ENCODE measurements around the gene CCDC92.

CCDC92 gene

GRCh38 chr12:124009781-124010180, 37.1 kb upstream of the CCDC92 start:
- Histone ChIP-seq H3K36me3 (ENCODE audit: insufficient read depth, low read depth, low read length) (peaks cover 33% of the 10 kb centered on the region), H3K4me1 (ENCODE audit: insufficient read depth, low read length) (no peaks in the 10 kb centered on the region), H3K9me3 (ENCODE audit: insufficient read depth, low read depth, low read length) (no peaks in the 10 kb centered on the region), H3K4me3 (ENCODE audit: low read length) (no peak overlapping the region), H3K27me3 (ENCODE audit: insufficient read depth, low read length) (no peaks in the 10 kb centered on the region), H3K9ac (ENCODE audit: low read depth, low read length) (no peak overlapping the region), H3K27ac (ENCODE audit: low read length) (no peak overlapping the region)

- no peak overlapping the region for H3K9ac ChIP-seq (ENCODE audit: low read depth, low read length)
- no peaks in the 10 kb centered on the region for H3K4me1 ChIP-seq (ENCODE audit: insufficient read depth, low read length)
- H3K4me3 ChIP-seq (ENCODE audit: low read length), result no peak overlapping the region
- no peak overlapping the region for H3K27ac ChIP-seq (ENCODE audit: low read length)
- peaks cover 32% of the 10 kb centered on the region for H3K36me3 ChIP-seq (ENCODE audit: insufficient read depth, low read depth, low read length)
- no peaks in the 10 kb centered on the region for H3K27me3 ChIP-seq (ENCODE audit: insufficient read depth, low read length)
- no peaks in the 10 kb centered on the region for H3K9me3 ChIP-seq (ENCODE audit: insufficient read depth, low read depth, low read length)
Measured at GRCh38 chr12:124008595-124008994, 36.0 kb upstream of the CCDC92 start.

DNA sequence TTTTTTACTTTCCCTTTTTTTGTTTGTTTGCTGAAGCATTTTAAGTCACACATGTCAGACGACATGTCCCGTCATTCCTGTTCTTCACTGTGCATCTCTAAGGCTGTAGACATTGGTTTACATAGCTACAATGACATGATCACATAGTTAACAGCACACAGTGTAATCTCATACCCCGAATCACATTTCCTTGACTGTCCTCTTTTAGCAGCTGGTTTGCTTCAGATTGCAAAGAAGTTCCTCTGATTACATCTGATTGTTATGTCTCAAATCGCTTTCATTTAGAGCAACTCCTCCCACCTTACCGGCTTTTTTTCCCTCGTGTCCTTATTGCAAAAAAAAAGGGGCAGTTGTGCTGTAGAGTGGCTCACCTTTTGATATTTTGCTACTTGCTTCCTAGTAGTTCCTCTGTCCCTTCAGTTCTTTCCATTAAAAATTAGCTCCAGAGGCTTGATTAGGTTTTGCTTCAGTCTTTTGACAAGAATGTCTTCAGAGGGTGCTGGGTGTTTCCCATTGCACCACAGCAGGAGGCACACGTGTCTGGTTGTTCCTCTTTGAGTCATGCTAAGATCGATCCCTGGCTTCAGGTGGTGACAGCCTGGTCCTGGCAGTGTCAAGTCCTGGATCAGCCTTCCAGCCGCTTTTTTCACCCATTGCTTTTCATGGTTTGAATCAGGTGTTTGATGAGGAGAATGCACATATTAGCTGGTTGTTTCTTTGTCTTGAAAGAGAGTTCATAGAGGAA, 35.4 kb upstream of the CCDC92 start:
- Histone ChIP-seq H3K4me1 (ENCODE audit: insufficient read depth, low read length) (no peaks in the 10 kb centered on the region), H3K36me3 (ENCODE audit: insufficient read depth, low read depth, low read length) (peaks cover 26% of the 10 kb centered on the region), H3K4me3 (ENCODE audit: low read length) (no peak overlapping the region), H3K9me3 (ENCODE audit: insufficient read depth, low read depth, low read length) (no peaks in the 10 kb centered on the region), H3K27me3 (ENCODE audit: insufficient read depth, low read length) (no peaks in the 10 kb centered on the region), H3K27ac (ENCODE audit: low read length) (no peak overlapping the region), H3K9ac (ENCODE audit: low read depth, low read length) (no peak overlapping the region)

DNA sequence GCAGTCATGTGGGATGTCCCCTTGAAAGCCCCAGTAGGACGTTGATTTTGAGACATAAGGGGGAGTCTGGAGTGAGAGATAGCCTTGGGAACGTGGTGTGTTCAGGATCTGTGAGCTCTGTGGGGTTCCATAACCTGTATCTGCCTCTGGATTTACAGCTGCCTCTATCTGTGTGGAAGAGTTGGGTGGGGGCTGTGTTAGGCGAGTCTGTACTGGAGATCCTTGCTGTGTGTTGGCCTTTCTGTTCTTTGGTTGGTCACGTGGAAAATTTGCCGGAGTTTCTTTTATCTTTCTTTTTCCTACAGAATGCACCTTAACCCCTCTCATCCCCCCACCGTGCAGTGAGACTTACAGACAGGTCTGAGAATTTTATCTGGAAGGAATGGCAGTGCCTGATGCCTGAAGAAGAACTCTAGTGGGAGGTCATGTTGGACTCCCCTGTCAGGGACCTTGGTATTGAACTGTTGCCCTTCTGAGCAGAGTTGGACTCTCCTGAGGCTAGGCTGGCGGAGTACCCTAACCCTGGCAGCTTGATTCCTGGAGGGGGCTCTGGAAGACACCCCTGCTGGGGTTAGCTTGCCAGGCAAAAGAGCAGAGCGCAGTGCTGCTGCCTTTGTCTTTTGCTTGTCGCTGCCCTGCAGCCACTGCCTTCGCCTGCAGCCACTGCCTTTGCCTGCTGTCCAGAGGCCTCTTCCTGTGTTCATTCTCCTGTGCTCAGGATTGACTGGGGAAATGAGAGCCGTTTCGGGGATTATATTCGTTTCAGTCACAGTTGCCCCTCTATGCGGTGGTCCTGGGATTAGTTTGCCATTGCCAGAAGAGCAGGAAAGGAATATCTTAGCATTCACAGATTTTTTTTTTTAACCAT, 34.4 kb upstream of the CCDC92 start:
- H3K9ac ChIP-seq (ENCODE audit: low read depth, low read length), result no peak overlapping the region
- no peaks in the 10 kb centered on the region for H3K27me3 ChIP-seq (ENCODE audit: insufficient read depth, low read length)
- no peaks in the 10 kb centered on the region for H3K4me1 ChIP-seq (ENCODE audit: insufficient read depth, low read length)
- peaks cover 17% of the 10 kb centered on the region for H3K36me3 ChIP-seq (ENCODE audit: insufficient read depth, low read depth, low read length)
- no peaks in the 10 kb centered on the region for H3K9me3 ChIP-seq (ENCODE audit: insufficient read depth, low read depth, low read length)
- H3K27ac ChIP-seq (ENCODE audit: low read length), result no peak overlapping the region
- H3K4me3 ChIP-seq (ENCODE audit: low read length), result no peak overlapping the region

GRCh38 chr12:124006085-124006845, 33.6 kb upstream of the CCDC92 start:
- no peak overlapping the region for H3K4me3 ChIP-seq (ENCODE audit: low read length)
- no peaks in the 10 kb centered on the region for H3K27me3 ChIP-seq (ENCODE audit: insufficient read depth, low read length)
- H3K4me1 ChIP-seq (ENCODE audit: insufficient read depth, low read length), result no peaks in the 10 kb centered on the region
- no peaks in the 10 kb centered on the region for H3K9me3 ChIP-seq (ENCODE audit: insufficient read depth, low read depth, low read length)
- no peak overlapping the region for H3K27ac ChIP-seq (ENCODE audit: low read length)
- H3K36me3 ChIP-seq (ENCODE audit: insufficient read depth, low read depth, low read length), result peaks cover 15% of the 10 kb centered on the region
- H3K9ac ChIP-seq (ENCODE audit: low read depth, low read length), result no peak overlapping the region

- no peak overlapping the region for H3K4me3 ChIP-seq (ENCODE audit: low read length)
- no peak overlapping the region for H3K27ac ChIP-seq (ENCODE audit: low read length)
- no peak overlapping the region for H3K9ac ChIP-seq (ENCODE audit: low read depth, low read length)
- peaks cover 18% of the 10 kb centered on the region for H3K36me3 ChIP-seq (ENCODE audit: insufficient read depth, low read depth, low read length)
- no peaks in the 10 kb centered on the region for H3K9me3 ChIP-seq (ENCODE audit: insufficient read depth, low read depth, low read length)
- no peaks in the 10 kb centered on the region for H3K27me3 ChIP-seq (ENCODE audit: insufficient read depth, low read length)
- H3K4me1 ChIP-seq (ENCODE audit: insufficient read depth, low read length), result no peaks in the 10 kb centered on the region
Measured at GRCh38 chr12:124004233-124004875, 31.7 kb upstream of the CCDC92 start.

- Histone ChIP-seq H3K27ac (ENCODE audit: low read length) (no peak overlapping the region), H3K4me3 (ENCODE audit: low read length) (no peak overlapping the region), H3K9me3 (ENCODE audit: insufficient read depth, low read depth, low read length) (no peaks in the 10 kb centered on the region), H3K9ac (ENCODE audit: low read depth, low read length) (no peak overlapping the region), H3K4me1 (ENCODE audit: insufficient read depth, low read length) (no peaks in the 10 kb centered on the region), H3K36me3 (ENCODE audit: insufficient read depth, low read depth, low read length) (peaks cover 30% of the 10 kb centered on the region), H3K27me3 (ENCODE audit: insufficient read depth, low read length) (no peaks in the 10 kb centered on the region)
Measured at GRCh38 chr12:124002654-124003053, 30.0 kb upstream of the CCDC92 start.

DNA sequence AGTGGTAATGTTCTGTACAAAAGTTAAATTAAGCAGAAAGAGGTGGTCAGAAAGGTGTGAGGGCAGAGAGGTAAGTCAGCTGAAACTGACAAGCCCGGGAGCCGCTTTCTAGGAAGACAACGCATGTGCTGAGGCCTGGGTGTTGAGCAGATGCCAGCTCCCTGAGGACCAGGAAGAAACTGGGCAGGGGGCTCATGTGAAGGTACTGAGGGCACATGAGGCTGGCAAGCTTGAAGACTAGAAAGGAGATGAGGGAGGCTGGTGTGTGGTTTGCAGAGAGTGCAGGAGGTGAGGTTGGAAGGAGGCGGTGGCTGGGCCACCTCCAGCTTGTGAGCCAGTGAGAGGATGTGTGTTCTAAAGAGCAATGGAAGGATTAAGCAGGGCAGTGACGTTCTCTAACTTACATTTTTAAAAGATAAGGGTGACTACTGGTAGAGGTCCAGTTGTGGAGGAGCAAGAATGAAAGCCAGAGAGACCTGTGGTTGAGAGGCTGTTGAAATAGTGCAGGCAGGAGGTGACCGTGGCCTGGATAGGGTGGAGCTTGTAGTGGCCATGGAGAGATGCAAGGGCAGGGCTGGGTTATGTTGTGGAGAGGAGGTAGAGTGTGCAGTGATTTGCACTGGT, 29.5 kb upstream of the CCDC92 start:
- H3K36me3 ChIP-seq (ENCODE audit: insufficient read depth, low read depth, low read length), result peaks cover 32% of the 10 kb centered on the region
- no peaks in the 10 kb centered on the region for H3K4me1 ChIP-seq (ENCODE audit: insufficient read depth, low read length)
- no peak overlapping the region; the same call in 1 of the 2 replicates for H3K9ac ChIP-seq (ENCODE audit: low read depth, low read length)
- H3K9me3 ChIP-seq (ENCODE audit: insufficient read depth, low read depth, low read length), result no peaks in the 10 kb centered on the region
- no peak overlapping the region for H3K4me3 ChIP-seq (ENCODE audit: low read length)
- no peak overlapping the region for H3K27ac ChIP-seq (ENCODE audit: low read length)
- no peaks in the 10 kb centered on the region for H3K27me3 ChIP-seq (ENCODE audit: insufficient read depth, low read length)

DNA sequence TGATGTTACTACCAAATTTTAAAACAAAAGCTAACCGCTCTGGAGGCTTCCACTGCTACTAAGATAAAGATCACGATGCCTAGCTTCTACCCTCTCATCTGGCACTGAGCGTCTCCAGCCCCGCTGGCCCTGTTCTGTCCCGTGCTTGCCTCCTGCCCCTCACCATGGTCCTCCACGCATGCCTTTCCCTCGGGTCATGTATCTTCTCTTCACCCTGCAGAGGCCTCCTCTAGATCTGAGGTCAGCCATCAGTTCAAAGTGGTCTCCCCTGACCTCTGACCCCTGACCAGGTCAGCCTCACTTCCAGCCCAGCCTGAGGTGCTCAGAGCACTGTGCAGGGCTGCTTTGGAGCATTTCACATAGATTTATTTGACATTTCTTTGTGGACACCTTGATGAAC, 28.7 kb upstream of the CCDC92 start:
- Histone ChIP-seq H3K4me1 (ENCODE audit: insufficient read depth, low read length) (peaks cover 5% of the 10 kb centered on the region; the same call in 1 of the 2 replicates), H3K27me3 (ENCODE audit: insufficient read depth, low read length) (no peaks in the 10 kb centered on the region), H3K36me3 (ENCODE audit: insufficient read depth, low read depth, low read length) (peaks cover 32% of the 10 kb centered on the region), H3K4me3 (ENCODE audit: low read length) (no peak overlapping the region), H3K27ac (ENCODE audit: low read length) (no peak overlapping the region), H3K9me3 (ENCODE audit: insufficient read depth, low read depth, low read length) (no peaks in the 10 kb centered on the region), H3K9ac (ENCODE audit: low read depth, low read length) (no peak overlapping the region)

- Histone ChIP-seq H3K4me3 (ENCODE audit: low read length) (no peak overlapping the region), H3K4me1 (ENCODE audit: insufficient read depth, low read length) (peaks cover 16% of the 10 kb centered on the region), H3K9me3 (ENCODE audit: insufficient read depth, low read depth, low read length) (no peaks in the 10 kb centered on the region), H3K27me3 (ENCODE audit: insufficient read depth, low read length) (no peaks in the 10 kb centered on the region), H3K36me3 (ENCODE audit: insufficient read depth, low read depth, low read length) (peaks cover 25% of the 10 kb centered on the region), H3K27ac (ENCODE audit: low read length) (no peak overlapping the region), H3K9ac (ENCODE audit: low read depth, low read length) (no peak overlapping the region)
Measured at GRCh38 chr12:124000111-124000510, 27.5 kb upstream of the CCDC92 start.

DNA sequence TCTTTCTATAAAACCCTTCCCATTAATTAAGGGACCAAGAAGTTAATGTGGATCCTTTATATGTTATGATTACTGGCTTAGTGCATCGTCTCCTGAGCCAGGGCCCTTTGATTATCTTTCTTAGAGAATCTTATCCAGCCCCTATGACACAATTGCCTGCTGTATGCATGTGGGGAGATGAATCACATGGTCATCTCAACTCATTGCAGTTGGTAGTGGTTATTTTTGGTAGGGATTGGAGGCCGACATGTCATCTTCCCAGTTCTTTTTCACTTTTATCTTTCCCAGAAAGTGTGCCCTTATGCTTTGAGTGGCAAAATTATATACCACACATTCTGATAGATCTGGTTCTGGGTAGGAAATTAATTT, 26.3 kb upstream of the CCDC92 start:
- Histone ChIP-seq H3K36me3 (ENCODE audit: insufficient read depth, low read depth, low read length) (peaks cover 25% of the 10 kb centered on the region), H3K4me3 (ENCODE audit: low read length) (no peak overlapping the region)

More for the DNA sequence above, 26.3 kb upstream of the CCDC92 start:
- Histone ChIP-seq H3K4me1 (ENCODE audit: insufficient read depth, low read length) (peaks cover 16% of the 10 kb centered on the region), H3K27me3 (ENCODE audit: insufficient read depth, low read length) (no peaks in the 10 kb centered on the region), H3K9me3 (ENCODE audit: insufficient read depth, low read depth, low read length) (no peaks in the 10 kb centered on the region), H3K27ac (ENCODE audit: low read length) (no peak overlapping the region), H3K9ac (ENCODE audit: low read depth, low read length) (no peak overlapping the region)

Data from iPS-20b (cell line).